SK-N-SH treated with all-trans-retinoic acid at 6 μM for 48 hours (cell line): ENCODE data around the gene SLC25A52.

Experiments used
- ATAC-seq: fragments of 200-7000 bp; cut with Tn5 transposase; 3 replicates; pipeline ENCODE4 v1.9.1; 2020; ENCODE audit warnings: mild to moderate bottlenecking, moderate library complexity
- ARNTL ChIP-seq: fragments of 450-650 bp; formaldehyde crosslinking; IDR thresholded peaks from 2 replicates; pipeline ENCODE4 v1.5.0; 2020; ENCODE audit warnings: low read depth, mild to moderate bottlenecking, moderate library complexity, borderline replicate concordance
- BACH2 ChIP-seq: fragments of 250-450 bp; sonication (Bioruptor Pico); IDR thresholded peaks from 2 replicates; pipeline ENCODE4 v1.9.0; 2021; ENCODE audit warnings: mild to moderate bottlenecking, borderline replicate concordance
- CREB5 ChIP-seq: fragments of 250-450 bp; sonication (Bioruptor Pico); IDR thresholded peaks from 2 replicates; pipeline ENCODE4 v1.5.1; 2020; ENCODE audit warnings: low read depth, mild to moderate bottlenecking, moderate library complexity
- CSDC2 ChIP-seq: fragments of 250-450 bp; sonication (Bioruptor Pico); IDR thresholded peaks from 2 replicates; pipeline ENCODE4 v1.5.0; 2020; ENCODE audit warnings: mild to moderate bottlenecking, moderate library complexity
- ESRRG ChIP-seq: fragments of 250-450 bp; sonication (Bioruptor Pico); IDR thresholded peaks from 2 replicates; pipeline ENCODE4 v1.6.1; 2021; ENCODE audit warnings: mild to moderate bottlenecking
- GLIS3 ChIP-seq: fragments of 250-450 bp; sonication (Bioruptor Pico); IDR thresholded peaks from 2 replicates; pipeline ENCODE4 v1.5.0; 2020; ENCODE audit warnings: mild to moderate bottlenecking, moderate library complexity
- ISL1 ChIP-seq: fragments of 250-450 bp; sonication (Bioruptor Pico); IDR thresholded peaks from 2 replicates; pipeline ENCODE4 v2.1.2; 2022; ENCODE audit warnings: mild to moderate bottlenecking, moderate library complexity
- OSR1 ChIP-seq: fragments of 250-450 bp; sonication (Bioruptor Pico); IDR thresholded peaks from 2 replicates; pipeline ENCODE4 v1.8.0; 2022; ENCODE audit warnings: moderate library complexity, mild to moderate bottlenecking, inconsistent platforms
- PATZ1 ChIP-seq: fragments of 250-450 bp; sonication (Bioruptor Pico); IDR thresholded peaks from 2 replicates; pipeline ENCODE4 v1.8.0; 2020; ENCODE audit warnings: mild to moderate bottlenecking, moderate library complexity, borderline replicate concordance
- PPARA ChIP-seq: fragments of 250-450 bp; sonication (Bioruptor Pico); IDR thresholded peaks from 2 replicates; pipeline ENCODE4 v1.5.0; 2020; ENCODE audit warnings: mild to moderate bottlenecking, borderline replicate concordance
- RARB ChIP-seq: fragments of 250-450 bp; sonication (Bioruptor Pico); IDR thresholded peaks from 2 replicates; pipeline ENCODE4 v1.8.0; 2021; ENCODE audit warnings: mild to moderate bottlenecking, moderate library complexity
- SNAI2 ChIP-seq: fragments of 250-450 bp; sonication (Bioruptor Pico); IDR thresholded peaks from 2 replicates; pipeline ENCODE4 v1.5.0; 2020; ENCODE audit warnings: mild to moderate bottlenecking, moderate library complexity
- TCF4 ChIP-seq: fragments of 250-450 bp; sonication (Bioruptor Pico); IDR thresholded peaks from 2 replicates; pipeline ENCODE4 v1.8.0; 2021; ENCODE audit warnings: mild to moderate bottlenecking, moderate library complexity, borderline replicate concordance
- TOX ChIP-seq: fragments of 250-450 bp; sonication (Bioruptor Pico); IDR thresholded peaks from 2 replicates; pipeline ENCODE4 v1.8.0; 2021; ENCODE audit warnings: mild to moderate bottlenecking, moderate library complexity, borderline replicate concordance
- TSHZ2 ChIP-seq: fragments of 250-450 bp; sonication (Bioruptor Pico); IDR thresholded peaks from 2 replicates; pipeline ENCODE4 v1.5.0; 2020; ENCODE audit warnings: mild to moderate bottlenecking, moderate library complexity
- ZC3H10 ChIP-seq: fragments of 250-450 bp; sonication (Bioruptor Pico); IDR thresholded peaks from 2 replicates; pipeline ENCODE4 v1.5.1; 2021; ENCODE audit warnings: mild to moderate bottlenecking, moderate library complexity
- ZFP3 ChIP-seq: fragments of 250-450 bp; sonication (Bioruptor Pico); IDR thresholded peaks from 2 replicates; pipeline ENCODE4 v1.5.0; 2020; ENCODE audit warnings: mild to moderate bottlenecking, moderate library complexity
- ZFP30 ChIP-seq: fragments of 450-650 bp; formaldehyde crosslinking; IDR thresholded peaks from 2 replicates; pipeline ENCODE4 v1.5.0; 2022; ENCODE audit warnings: mild to moderate bottlenecking, moderate library complexity
- ZNF565 ChIP-seq: fragments of 450-650 bp; formaldehyde crosslinking; conservative IDR thresholded peaks from 2 replicates; pipeline ENCODE4 v1.5.0; 2020; ENCODE audit warnings: low read depth, mild to moderate bottlenecking, moderate library complexity
- ZNF70 ChIP-seq: fragments of 450-650 bp; formaldehyde crosslinking; IDR thresholded peaks from 2 replicates; pipeline ENCODE4 v1.5.0; 2020; ENCODE audit warnings: mild to moderate bottlenecking, moderate library complexity
- ZNF8 ChIP-seq: fragments of 450-650 bp; formaldehyde crosslinking; IDR thresholded peaks from 2 replicates; pipeline ENCODE4 v1.5.0; 2020; ENCODE audit warnings: mild to moderate bottlenecking, moderate library complexity
- TF ChIP-seq, protein P1 (sequence below): fragments of 250-450 bp; sonication (Bioruptor Pico); IDR thresholded peaks from 2 replicates; pipeline ENCODE4 v1.8.0; 2021; ENCODE audit warnings: low read depth, mild to moderate bottlenecking, moderate library complexity, borderline replicate concordance

The SLC25A52 gene

GRCh38 chr18:31711365-31712172 is 49.1 kb downstream of the SLC25A52 start:
- no peak for ATAC-seq
- no peak for TF ChIP-seq PATZ1 (CRISPR knock-in tag)
- no peak for TF ChIP-seq RARB
- no peak for TF ChIP-seq ISL1 (CRISPR knock-in tag)
- no peak for TF ChIP-seq ARNTL (CRISPR knock-in tag)
- no peak for TF ChIP-seq TSHZ2 (CRISPR knock-in tag)
- TF ChIP-seq, protein P1, sequence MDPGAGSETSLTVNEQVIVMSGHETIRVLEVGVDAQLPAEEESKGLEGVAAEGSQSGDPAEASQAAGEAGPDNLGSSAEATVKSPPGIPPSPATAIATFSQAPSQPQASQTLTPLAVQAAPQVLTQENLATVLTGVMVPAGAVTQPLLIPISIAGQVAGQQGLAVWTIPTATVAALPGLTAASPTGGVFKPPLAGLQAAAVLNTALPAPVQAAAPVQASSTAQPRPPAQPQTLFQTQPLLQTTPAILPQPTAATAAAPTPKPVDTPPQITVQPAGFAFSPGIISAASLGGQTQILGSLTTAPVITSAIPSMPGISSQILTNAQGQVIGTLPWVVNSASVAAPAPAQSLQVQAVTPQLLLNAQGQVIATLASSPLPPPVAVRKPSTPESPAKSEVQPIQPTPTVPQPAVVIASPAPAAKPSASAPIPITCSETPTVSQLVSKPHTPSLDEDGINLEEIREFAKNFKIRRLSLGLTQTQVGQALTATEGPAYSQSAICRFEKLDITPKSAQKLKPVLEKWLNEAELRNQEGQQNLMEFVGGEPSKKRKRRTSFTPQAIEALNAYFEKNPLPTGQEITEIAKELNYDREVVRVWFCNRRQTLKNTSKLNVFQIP (CRISPR knock-in tag): no peak
- TF ChIP-seq CREB5: no peak
- no peak for TF ChIP-seq TCF4 (CRISPR knock-in tag)
- no peak for TF ChIP-seq GLIS3 (CRISPR knock-in tag)
- TF ChIP-seq ZNF70 (CRISPR knock-in tag): no peak
- TF ChIP-seq ZNF565: no peak
- no peak for TF ChIP-seq ZFP3 (CRISPR knock-in tag)

GRCh38 chr18:31710826-31711225 is 49.9 kb downstream of the SLC25A52 start:
- TF ChIP-seq, protein P1 (CRISPR knock-in tag): no peak
- TF ChIP-seq SNAI2 (CRISPR knock-in tag) (no peak), ZFP3 (CRISPR knock-in tag) (no peak), BACH2 (no peak), RARB (no peak), TCF4 (CRISPR knock-in tag) (no peak), ZNF565 (no peak), OSR1 (no peak), ZNF8 (CRISPR knock-in tag) (no peak), TOX (CRISPR knock-in tag) (no peak), PATZ1 (CRISPR knock-in tag) (no peak), CSDC2 (CRISPR knock-in tag) (no peak), ZFP30 (CRISPR knock-in tag) (no peak), ISL1 (CRISPR knock-in tag) (no peak), ESRRG (CRISPR knock-in tag) (no peak), ZC3H10 (CRISPR knock-in tag) (no peak), GLIS3 (CRISPR knock-in tag) (no peak), ZNF70 (CRISPR knock-in tag) (no peak), CREB5 (no peak), PPARA (CRISPR knock-in tag) (no peak)
- TF ChIP-seq, all 23 proteins: peak for 0
- no peak; the same call in 2 of the 3 replicates for ATAC-seq
